K562 (cell line): ENCODE measurements around the gene KLHL12. TPM values are rescaled to one million over a fixed set of nuclear protein-coding genes. Genes with fewer than 3 reads are reported as not detected.

Experiments
- CREB5 ChIP-seq: fragments of 250-450 bp; sonication (Bioruptor Pico); IDR thresholded peaks from 2 replicates; pipeline ENCODE4 v1.5.0; 2020; ENCODE audit warnings: mild to moderate bottlenecking
- MAX ChIP-seq: sonication (generic); formaldehyde crosslinking; IDR thresholded peaks from 2 replicates; pipeline ENCODE4 v1.9.0; 2022; ENCODE audit warnings: mild to moderate bottlenecking, missing genetic modification reagents
- MTA2 ChIP-seq: fragments of 450-650 bp; IDR thresholded peaks from 2 replicates; pipeline ENCODE4 v1.6.1; 2016; ENCODE audit warnings: low read depth
- MTA3 ChIP-seq: fragments of 450-650 bp; formaldehyde crosslinking; IDR thresholded peaks from 2 replicates; pipeline ENCODE4 v1.6.1; 2017; ENCODE audit warnings: mild to moderate bottlenecking, borderline replicate concordance
- PHF8 ChIP-seq: fragments of 200-600 bp; sonication (generic); IDR thresholded peaks from 2 replicates; pipeline ENCODE4 v1.6.1; 2012; ENCODE audit warnings: mixed run types, mild to moderate bottlenecking, inconsistent platforms, low read length, moderate library complexity, borderline replicate concordance
- POLR2G ChIP-seq: fragments of 200-400 bp; formaldehyde crosslinking; IDR thresholded peaks from 2 replicates; pipeline ENCODE4 v1.6.1; 2017; ENCODE audit warnings: low read depth, mild to moderate bottlenecking, antibody characterized with exemption, low read length, moderate library complexity
- SIN3B ChIP-seq: fragments of 450-650 bp; IDR thresholded peaks from 2 replicates; pipeline ENCODE4 v1.6.1; 2017; ENCODE audit warnings: low read depth, mild to moderate bottlenecking, moderate library complexity
- SMARCE1 ChIP-seq: fragments of 450-650 bp; IDR thresholded peaks from 2 replicates; pipeline ENCODE4 v1.7.1; 2016; ENCODE audit warnings: mild to moderate bottlenecking
- TEAD1 ChIP-seq, 2 experiments: fragments of 450-650 bp in 1 of 2; sonication (generic) in 1 of 2; formaldehyde crosslinking; IDR thresholded peaks; 2 replicates each; pipeline versions ENCODE4 v1.4.0 to v1.8.0; 2020 to 2022; ENCODE audit warnings: mild to moderate bottlenecking in 2 of 2, missing genetic modification reagents in 1 of 2
- XRCC3 ChIP-seq: fragments of 450-650 bp; IDR thresholded peaks from 2 replicates; pipeline ENCODE4 v1.6.1; 2017; ENCODE audit warnings: mild to moderate bottlenecking, moderate library complexity
- ZNF318 ChIP-seq, 2 experiments: fragments of 450-650 bp; IDR thresholded peaks; 2 replicates each; pipeline ENCODE4 v1.6.1; 2016; ENCODE audit warnings: mild to moderate bottlenecking in 2 of 2, borderline replicate concordance in 1 of 2, low read depth in 1 of 2, moderate library complexity in 1 of 2
- ZNF511 ChIP-seq: sonication (generic); formaldehyde crosslinking; IDR thresholded peaks from 2 replicates; pipeline ENCODE4 v1.8.0; 2022; ENCODE audit warnings: mild to moderate bottlenecking, missing genetic modification reagents
- polyA plus RNA-seq, 8 experiments: library from polyadenylated mRNA; depleted of rRNA in 4 of 8; stranded (reverse) in 5 of 8; unstranded in 3 of 8; fragments of >200 nt; fragmentation: Nextera tagmentation in 2 of 8; fragmentation: Illumina TruSeq in 1 of 8; extraction: Ambion mirVana in 2 of 8; extraction: Trizol in 1 of 8; gene quantifications; 2 replicates each; pipeline versions ENCODE4 v1.2.1 to v1.2.3, GENCODE V29; 2011 to 2014; ENCODE audit warnings: inconsistent platforms in 1 of 8, missing spikeins in 1 of 8
- total RNA-seq, 7 experiments: library from RNA; depleted of rRNA in 6 of 7; stranded (reverse); fragments of >200 nt in 6 of 7; fragmentation: Illumina TruSeq in 2 of 7; extraction: Trizol in 2 of 7; gene quantifications; 2 replicates each; pipeline versions ENCODE4 v1.2.1 to v1.2.3, GENCODE V29; 2011 to 2021; ENCODE audit warnings: low replicate concordance in 1 of 7

KLHL12 gene
- total and polyA plus RNA-seq, 9 of the 15 experiments (the other 6 are each of a cell fraction or from before 2014, with no cell fraction given) = 23.1 to 85.1 (median 35.0) TPM

GRCh38 chr1:202926581-202927491, at the start of gene KLHL12 (continued):
- TF ChIP-seq ZNF511 (CRISPR knock-in tag) (peak; percentile 90), POLR2G (peak; percentile 99), PHF8 (peak; percentile 96), TEAD1 (CRISPR knock-in tag; IDR thresholded peaks at IDR 0.05) (peak; percentile 68 to 70; a peak in 3 of 4 replicates), ZNF318 (IDR thresholded peaks at IDR 0.05; ENCODE audit: borderline replicate concordance in 1 of 2, low read depth in 1 of 2) (peak in 1 of 2 experiments; percentile 37; a peak in 1 of 4 replicates), CREB5 (no peak), MTA3 (peak; percentile 95), SMARCE1 (no peak; the same call in 1 of the 2 replicates), MAX (CRISPR knock-in tag) (peak; percentile 87), XRCC3 (no peak), SIN3B (peak; percentile 96), MTA2 (no peak)
